Measurements from ENCODE around the gene TRAPPC2. TPM values are rescaled to one million over a fixed set of nuclear protein-coding genes. Genes with fewer than 3 reads are reported as not detected.

TRAPPC2 gene
- total RNA-seq, 1 experiment from 2014 or later = 11.4 TPM

DNA sequence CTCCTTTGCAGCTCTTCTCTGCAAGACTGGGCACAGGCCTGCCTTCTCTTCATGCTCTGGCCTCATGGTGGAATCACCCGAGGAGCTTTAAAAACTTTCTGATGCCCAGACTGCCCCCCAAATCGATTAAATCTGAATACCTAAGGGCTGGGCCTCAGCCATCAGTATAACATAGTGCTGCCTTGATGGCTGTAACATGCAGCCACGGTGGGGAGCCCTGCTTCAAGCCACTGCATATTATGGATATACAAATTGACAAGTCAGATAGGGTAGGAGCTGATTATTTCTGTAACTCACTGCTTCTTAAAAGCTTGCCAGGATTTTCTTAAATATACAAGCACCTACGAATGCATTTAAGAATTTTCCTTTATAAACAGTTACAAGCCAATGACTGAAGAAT is 42.0 kb upstream of the TRAPPC2 start:
- no peak overlapping the region for H3K4me3 ChIP-seq (ENCODE audit: low read depth in 2 of 2, low read length in 2 of 2)
- in situ Hi-C loops (cut with HindIII; ENCODE audit: low pct_unique_long_range_greater_than_20kb, low sequenced_read_pairs) = no loop called here
- peaks cover 3% of the 10 kb centered on the region; the same call in 1 of the 2 replicates for H3K36me3 ChIP-seq (ENCODE audit: control insufficient read depth, insufficient read depth, low read length)
- no peak for DNase-seq (ENCODE audit: low read depth, low spot score)
- intact Hi-C loops (cut with micrococcal nuclease; ENCODE audit: unreplicated experiment) = no loop called here
- ChIA-PET POLR2A (no interaction called here), CTCF (no interaction called here)
- no peak for ATAC-seq
- no peaks in the 10 kb centered on the region for H3K4me1 ChIP-seq (ENCODE audit: control insufficient read depth, insufficient read depth, low read length)
- TF ChIP-seq, protein P1, sequence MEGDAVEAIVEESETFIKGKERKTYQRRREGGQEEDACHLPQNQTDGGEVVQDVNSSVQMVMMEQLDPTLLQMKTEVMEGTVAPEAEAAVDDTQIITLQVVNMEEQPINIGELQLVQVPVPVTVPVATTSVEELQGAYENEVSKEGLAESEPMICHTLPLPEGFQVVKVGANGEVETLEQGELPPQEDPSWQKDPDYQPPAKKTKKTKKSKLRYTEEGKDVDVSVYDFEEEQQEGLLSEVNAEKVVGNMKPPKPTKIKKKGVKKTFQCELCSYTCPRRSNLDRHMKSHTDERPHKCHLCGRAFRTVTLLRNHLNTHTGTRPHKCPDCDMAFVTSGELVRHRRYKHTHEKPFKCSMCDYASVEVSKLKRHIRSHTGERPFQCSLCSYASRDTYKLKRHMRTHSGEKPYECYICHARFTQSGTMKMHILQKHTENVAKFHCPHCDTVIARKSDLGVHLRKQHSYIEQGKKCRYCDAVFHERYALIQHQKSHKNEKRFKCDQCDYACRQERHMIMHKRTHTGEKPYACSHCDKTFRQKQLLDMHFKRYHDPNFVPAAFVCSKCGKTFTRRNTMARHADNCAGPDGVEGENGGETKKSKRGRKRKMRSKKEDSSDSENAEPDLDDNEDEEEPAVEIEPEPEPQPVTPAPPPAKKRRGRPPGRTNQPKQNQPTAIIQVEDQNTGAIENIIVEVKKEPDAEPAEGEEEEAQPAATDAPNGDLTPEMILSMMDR (IDR thresholded peaks at IDR 0.05) = no peak
- TF ChIP-seq SIN3A (IDR thresholded peaks at IDR 0.05; ENCODE audit: borderline replicate concordance, insufficient read depth, low read depth, low read length) = no peak
- TF ChIP-seq, protein P2, sequence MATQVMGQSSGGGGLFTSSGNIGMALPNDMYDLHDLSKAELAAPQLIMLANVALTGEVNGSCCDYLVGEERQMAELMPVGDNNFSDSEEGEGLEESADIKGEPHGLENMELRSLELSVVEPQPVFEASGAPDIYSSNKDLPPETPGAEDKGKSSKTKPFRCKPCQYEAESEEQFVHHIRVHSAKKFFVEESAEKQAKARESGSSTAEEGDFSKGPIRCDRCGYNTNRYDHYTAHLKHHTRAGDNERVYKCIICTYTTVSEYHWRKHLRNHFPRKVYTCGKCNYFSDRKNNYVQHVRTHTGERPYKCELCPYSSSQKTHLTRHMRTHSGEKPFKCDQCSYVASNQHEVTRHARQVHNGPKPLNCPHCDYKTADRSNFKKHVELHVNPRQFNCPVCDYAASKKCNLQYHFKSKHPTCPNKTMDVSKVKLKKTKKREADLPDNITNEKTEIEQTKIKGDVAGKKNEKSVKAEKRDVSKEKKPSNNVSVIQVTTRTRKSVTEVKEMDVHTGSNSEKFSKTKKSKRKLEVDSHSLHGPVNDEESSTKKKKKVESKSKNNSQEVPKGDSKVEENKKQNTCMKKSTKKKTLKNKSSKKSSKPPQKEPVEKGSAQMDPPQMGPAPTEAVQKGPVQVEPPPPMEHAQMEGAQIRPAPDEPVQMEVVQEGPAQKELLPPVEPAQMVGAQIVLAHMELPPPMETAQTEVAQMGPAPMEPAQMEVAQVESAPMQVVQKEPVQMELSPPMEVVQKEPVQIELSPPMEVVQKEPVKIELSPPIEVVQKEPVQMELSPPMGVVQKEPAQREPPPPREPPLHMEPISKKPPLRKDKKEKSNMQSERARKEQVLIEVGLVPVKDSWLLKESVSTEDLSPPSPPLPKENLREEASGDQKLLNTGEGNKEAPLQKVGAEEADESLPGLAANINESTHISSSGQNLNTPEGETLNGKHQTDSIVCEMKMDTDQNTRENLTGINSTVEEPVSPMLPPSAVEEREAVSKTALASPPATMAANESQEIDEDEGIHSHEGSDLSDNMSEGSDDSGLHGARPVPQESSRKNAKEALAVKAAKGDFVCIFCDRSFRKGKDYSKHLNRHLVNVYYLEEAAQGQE (IDR thresholded peaks at IDR 0.05; ENCODE audit: insufficient read depth in 1 of 2, low read depth in 2 of 2, low read length in 1 of 2) = no peak
- no peak for TF ChIP-seq POLR2AphosphoS5 (IDR thresholded peaks at IDR 0.05; ENCODE audit: low read depth, low read length)
- no peak for TF ChIP-seq TCF7L2 (IDR thresholded peaks at IDR 0.05; ENCODE audit: low read depth, low read length)
- no peak overlapping the region for H3K27ac ChIP-seq (ENCODE audit: low read length)
- H3K9me3 ChIP-seq (ENCODE audit: control insufficient read depth, insufficient read depth, low read depth, low read length) = no peaks in the 10 kb centered on the region
- H3K27me3 ChIP-seq (ENCODE audit: control insufficient read depth, insufficient read depth, low read length) = no peaks in the 10 kb centered on the region
- BruUV-seq (replicated peaks) = no TSS peak

DNA sequence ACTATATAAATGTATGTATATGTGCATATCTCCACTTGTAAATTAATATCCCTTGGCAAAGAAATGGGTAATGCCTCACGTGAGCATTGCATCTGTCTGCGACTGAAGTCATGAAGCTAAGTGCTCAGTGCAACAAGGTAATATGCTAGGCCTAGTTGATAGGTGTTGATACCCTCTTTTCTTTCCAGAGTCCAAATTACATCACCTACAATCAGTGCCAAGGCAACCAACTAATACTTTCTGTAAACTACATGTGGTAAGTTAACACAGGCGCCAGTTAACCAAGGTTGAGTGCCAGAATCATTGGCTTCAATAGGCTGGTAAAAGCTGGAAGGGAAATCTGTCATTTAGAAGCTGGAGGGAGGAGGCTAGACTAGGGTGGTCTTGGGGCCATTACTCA is 41.4 kb upstream of the TRAPPC2 start:
- H3K36me3 ChIP-seq (ENCODE audit: control insufficient read depth, insufficient read depth, low read length) = peaks cover 3% of the 10 kb centered on the region; the same call in 1 of the 2 replicates
- no peak for ATAC-seq

More for the DNA sequence above, 41.4 kb upstream of the TRAPPC2 start:
- no TSS peak for BruUV-seq (replicated peaks)
- Histone ChIP-seq H3K9me3 (ENCODE audit: control insufficient read depth, insufficient read depth, low read depth, low read length) (no peaks in the 10 kb centered on the region), H3K27ac (ENCODE audit: low read length) (no peak overlapping the region), H3K27me3 (ENCODE audit: control insufficient read depth, insufficient read depth, low read length) (no peaks in the 10 kb centered on the region), H3K4me3 (ENCODE audit: low read depth in 2 of 2, low read length in 2 of 2) (no peak overlapping the region), H3K4me1 (ENCODE audit: control insufficient read depth, insufficient read depth, low read length) (no peaks in the 10 kb centered on the region)
- intact Hi-C loops (cut with micrococcal nuclease; ENCODE audit: unreplicated experiment) (no loop called here), in situ Hi-C loops (cut with HindIII; ENCODE audit: low pct_unique_long_range_greater_than_20kb, low sequenced_read_pairs) (no loop called here)
- TF ChIP-seq, protein P1 (IDR thresholded peaks at IDR 0.05) = no peak
- TF ChIP-seq SIN3A (IDR thresholded peaks at IDR 0.05; ENCODE audit: borderline replicate concordance, insufficient read depth, low read depth, low read length) (no peak), POLR2AphosphoS5 (IDR thresholded peaks at IDR 0.05; ENCODE audit: low read depth, low read length) (no peak), TCF7L2 (IDR thresholded peaks at IDR 0.05; ENCODE audit: low read depth, low read length) (no peak)
- TF ChIP-seq, protein P2 (IDR thresholded peaks at IDR 0.05; ENCODE audit: insufficient read depth in 1 of 2, low read depth in 2 of 2, low read length in 1 of 2) = no peak
- CTCF ChIA-PET = no interaction called here
- no peak for DNase-seq (ENCODE audit: low read depth, low spot score)
- POLR2A ChIA-PET = no interaction called here

All from Panc1 (cell line).